Stimulated activated naive B cell treated with anti-CD40 and anti-IgM and Interleukin-4, amounts not matched to agents 10 μg/mL and 1 μg/mL and 100 μg/mL, for 72 hours (primary cell): ENCODE data around the gene FUT2.
"Not testable (repeated sequence)": the region's sequence is repeated elsewhere in the genome, so short reads cannot be mapped to it uniquely, and the experiment has no call there.

Source experiments
- ATAC-seq, 2 donors: fragments of 150-1000 bp; cut with Tn5 transposase; replicated peaks; 2 replicates each; pipeline ENCODE4 v1.10.0; 2021; ENCODE audit warnings: moderate library complexity in 1 of 2
- DNase-seq: peaks from one replicate; pipeline ENCODE4 v3.0.0; 2021
- H3K27ac Mint-ChIP-seq: one replicate; pipeline ENCODE4 v1.8.0; 2022; ENCODE audit warnings: mild to moderate bottlenecking, mixed read lengths
- H3K27me3 Mint-ChIP-seq, 2 donors: one replicate each; pipeline ENCODE4 v1.8.0; 2022; ENCODE audit warnings: mixed read lengths in 2 of 2
- H3K36me3 Mint-ChIP-seq, 2 donors: one replicate each; pipeline ENCODE4 v1.8.0; 2022; ENCODE audit warnings: mixed read lengths in 2 of 2, mild to moderate bottlenecking in 1 of 2
- H3K4me1 Mint-ChIP-seq, 2 donors: one replicate each; pipeline ENCODE4 v1.8.0; 2022; ENCODE audit warnings: mixed read lengths in 2 of 2, mild to moderate bottlenecking in 1 of 2
- H3K4me3 Mint-ChIP-seq, 2 donors: one replicate each; pipeline ENCODE4 v1.8.0; 2022; ENCODE audit warnings: mild to moderate bottlenecking in 2 of 2, mixed read lengths in 2 of 2, moderate library complexity in 1 of 2
- H3K9me3 Mint-ChIP-seq, 2 donors: one replicate each; pipeline ENCODE4 v1.8.0; 2022; ENCODE audit warnings: mixed read lengths in 2 of 2, mild to moderate bottlenecking in 1 of 2

Gene FUT2

GRCh38 chr19:48676887-48677286 lies 18.9 kb upstream of the FUT2 start:
- H3K4me1 Mint-ChIP-seq: peaks cover 6 to 9% of the 10 kb centered on the region in 2 donors
- no peak overlapping the region for H3K27ac Mint-ChIP-seq
- no peaks in the 10 kb centered on the region for H3K9me3 Mint-ChIP-seq
- ATAC-seq: no peak
- H3K36me3 Mint-ChIP-seq: no peaks in the 10 kb centered on the region
- H3K4me3 Mint-ChIP-seq: no peak overlapping the region
- H3K27me3 Mint-ChIP-seq: peaks cover 0 to 13% of the 10 kb centered on the region in 2 donors
- DNase-seq: no peak

GRCh38 chr19:48678201-48678600 lies 17.6 kb upstream of the FUT2 start:
- ATAC-seq: no peak
- peak overlapping the region; percentile 42 for H3K27ac Mint-ChIP-seq
- peaks cover 6 to 9% of the 10 kb centered on the region in 2 donors for H3K4me1 Mint-ChIP-seq
- H3K9me3 Mint-ChIP-seq: no peaks in the 10 kb centered on the region
- no peak overlapping the region for H3K4me3 Mint-ChIP-seq
- H3K36me3 Mint-ChIP-seq: no peaks in the 10 kb centered on the region
- no peak for DNase-seq
- H3K27me3 Mint-ChIP-seq: peaks cover 0 to 13% of the 10 kb centered on the region in 2 donors

- not testable (repeated sequence) for H3K4me3 Mint-ChIP-seq, H3K4me1 Mint-ChIP-seq
Measured at GRCh38 chr19:48680006-48680405, 15.8 kb upstream of the FUT2 start.

GRCh38 chr19:48680436-48681126 lies 15.2 kb upstream of the FUT2 start:
- Mint-ChIP-seq H3K27me3 (peaks cover 0 to 7% of the 10 kb centered on the region in 2 donors), H3K27ac (no peak overlapping the region), H3K36me3 (no peaks in the 10 kb centered on the region), H3K4me1 (peaks cover 0 to 1% of the 10 kb centered on the region in 2 donors), H3K9me3 (no peaks in the 10 kb centered on the region), H3K4me3 (no peak overlapping the region)
- DNase-seq (no peak), ATAC-seq (no peak)

More at GRCh38 chr19:48680006-48680405, 15.8 kb upstream of the FUT2 start:
- not testable (repeated sequence) for H3K27ac Mint-ChIP-seq, DNase-seq, ATAC-seq, H3K9me3 Mint-ChIP-seq, H3K36me3 Mint-ChIP-seq
- H3K27me3 Mint-ChIP-seq: peaks cover 0 to 13% of the 10 kb centered on the region in 2 donors

- DNase-seq (no peak), ATAC-seq (peak; percentile 63 to 76)
- Mint-ChIP-seq H3K4me3 (no peak overlapping the region), H3K36me3 (no peaks in the 10 kb centered on the region), H3K27ac (no peak overlapping the region), H3K9me3 (no peaks in the 10 kb centered on the region), H3K4me1 (no peaks in the 10 kb centered on the region), H3K27me3 (peaks cover 0 to 2% of the 10 kb centered on the region in 2 donors)
Measured at GRCh38 chr19:48681127-48681470, 14.7 kb upstream of the FUT2 start.

GRCh38 chr19:48683349-48683748 lies 12.4 kb upstream of the FUT2 start:
- Mint-ChIP-seq H3K27ac (no peak overlapping the region), H3K4me1 (no peaks in the 10 kb centered on the region), H3K27me3 (no peaks in the 10 kb centered on the region), H3K36me3 (no peaks in the 10 kb centered on the region), H3K4me3 (peak overlapping the region in 1 of 2 donors; percentile 54), H3K9me3 (no peaks in the 10 kb centered on the region)
- ATAC-seq (peak in 1 of 2 donors; percentile 64), DNase-seq (no peak)

GRCh38 chr19:48685583-48685982 lies 10.2 kb upstream of the FUT2 start:
- H3K4me3 Mint-ChIP-seq: no peak overlapping the region
- no peaks in the 10 kb centered on the region for H3K27me3 Mint-ChIP-seq
- H3K4me1 Mint-ChIP-seq: no peaks in the 10 kb centered on the region
- no peak overlapping the region for H3K27ac Mint-ChIP-seq
- ATAC-seq (no peak), DNase-seq (no peak)
- H3K9me3 Mint-ChIP-seq: no peaks in the 10 kb centered on the region
- H3K36me3 Mint-ChIP-seq: no peaks in the 10 kb centered on the region

GRCh38 chr19:48686088-48686487 lies 9.7 kb upstream of the FUT2 start:
- no peak for DNase-seq
- Mint-ChIP-seq H3K9me3 (no peaks in the 10 kb centered on the region), H3K4me1 (no peaks in the 10 kb centered on the region), H3K27ac (no peak overlapping the region), H3K4me3 (no peak overlapping the region), H3K27me3 (no peaks in the 10 kb centered on the region), H3K36me3 (no peaks in the 10 kb centered on the region)
- no peak for ATAC-seq

GRCh38 chr19:48686637-48687036 lies 9.1 kb upstream of the FUT2 start:
- not testable (repeated sequence) for H3K27me3 Mint-ChIP-seq, ATAC-seq, H3K36me3 Mint-ChIP-seq, H3K9me3 Mint-ChIP-seq, H3K4me3 Mint-ChIP-seq, H3K4me1 Mint-ChIP-seq, DNase-seq, H3K27ac Mint-ChIP-seq

GRCh38 chr19:48687776-48688175 lies 8.0 kb upstream of the FUT2 start:
- H3K27ac Mint-ChIP-seq: no peak overlapping the region
- H3K27me3 Mint-ChIP-seq: no peaks in the 10 kb centered on the region
- ATAC-seq (no peak), DNase-seq (no peak)
- H3K4me3 Mint-ChIP-seq: no peak overlapping the region
- H3K36me3 Mint-ChIP-seq: no peaks in the 10 kb centered on the region
- H3K9me3 Mint-ChIP-seq: no peaks in the 10 kb centered on the region
- no peaks in the 10 kb centered on the region for H3K4me1 Mint-ChIP-seq

GRCh38 chr19:48689449-48689848 lies 6.3 kb upstream of the FUT2 start:
- Mint-ChIP-seq H3K27ac (no peak overlapping the region), H3K9me3 (no peaks in the 10 kb centered on the region), H3K27me3 (no peaks in the 10 kb centered on the region), H3K4me3 (no peak overlapping the region), H3K36me3 (no peaks in the 10 kb centered on the region), H3K4me1 (no peaks in the 10 kb centered on the region)
- ATAC-seq: no peak
- no peak for DNase-seq

- H3K9me3 Mint-ChIP-seq, H3K36me3 Mint-ChIP-seq, DNase-seq, H3K4me3 Mint-ChIP-seq, ATAC-seq: not testable (repeated sequence)
- Mint-ChIP-seq H3K27ac (peak overlapping the region; percentile 25), H3K27me3 (peaks cover 16 to 24% of the 10 kb centered on the region in 2 donors), H3K4me1 (peaks cover 10 to 12% of the 10 kb centered on the region in 2 donors)
Measured at GRCh38 chr19:48693629-48694028, 2.1 kb upstream of the FUT2 start.

GRCh38 chr19:48696353-48697010 lies 711 bp downstream of the FUT2 start:
- H3K4me3 Mint-ChIP-seq: peak overlapping the region; percentile 70 to 80

GRCh38 chr19:48698046-48698445 lies 2.3 kb downstream of the FUT2 start:
- H3K27ac Mint-ChIP-seq: no peak overlapping the region
- peaks cover 4 to 10% of the 10 kb centered on the region in 2 donors for H3K36me3 Mint-ChIP-seq
- peaks cover 19 to 28% of the 10 kb centered on the region in 2 donors for H3K27me3 Mint-ChIP-seq
- DNase-seq (no peak), ATAC-seq (no peak)
- no peaks in the 10 kb centered on the region for H3K9me3 Mint-ChIP-seq
- peaks cover 10 to 12% of the 10 kb centered on the region in 2 donors for H3K4me1 Mint-ChIP-seq
- H3K4me3 Mint-ChIP-seq: no peak overlapping the region

More at GRCh38 chr19:48696353-48697010, 711 bp downstream of the FUT2 start:
- peak; percentile 61 to 62 for ATAC-seq
- peaks cover 19 to 28% of the 10 kb centered on the region in 2 donors for H3K27me3 Mint-ChIP-seq
- no peak for DNase-seq
- H3K4me1 Mint-ChIP-seq: peaks cover 10 to 12% of the 10 kb centered on the region in 2 donors
- peak overlapping the region; percentile 44 for H3K27ac Mint-ChIP-seq
- H3K9me3 Mint-ChIP-seq: no peaks in the 10 kb centered on the region
- H3K36me3 Mint-ChIP-seq: peaks cover 4% of the 10 kb centered on the region in 2 donors

GRCh38 chr19:48702701-48703100 lies 6.9 kb downstream of the FUT2 start:
- no peak overlapping the region for H3K27ac Mint-ChIP-seq
- peaks cover 9 to 12% of the 10 kb centered on the region in 2 donors for H3K27me3 Mint-ChIP-seq
- DNase-seq: no peak
- H3K4me3 Mint-ChIP-seq: no peak overlapping the region
- no peak for ATAC-seq
- peaks cover 4 to 19% of the 10 kb centered on the region in 2 donors for H3K36me3 Mint-ChIP-seq
- no peaks in the 10 kb centered on the region for H3K9me3 Mint-ChIP-seq
- H3K4me1 Mint-ChIP-seq: no peaks in the 10 kb centered on the region
